ENCODE results near the gene FBXL13.
"Not testable (repeated sequence)": the region's sequence is repeated elsewhere in the genome, so short reads cannot be mapped to it uniquely, and the experiment has no call there.

The FBXL13 gene

GRCh38 chr7:103020876-103021275, 53.7 kb downstream of the FBXL13 start:
- DNase-seq: not testable (repeated sequence)

DNA sequence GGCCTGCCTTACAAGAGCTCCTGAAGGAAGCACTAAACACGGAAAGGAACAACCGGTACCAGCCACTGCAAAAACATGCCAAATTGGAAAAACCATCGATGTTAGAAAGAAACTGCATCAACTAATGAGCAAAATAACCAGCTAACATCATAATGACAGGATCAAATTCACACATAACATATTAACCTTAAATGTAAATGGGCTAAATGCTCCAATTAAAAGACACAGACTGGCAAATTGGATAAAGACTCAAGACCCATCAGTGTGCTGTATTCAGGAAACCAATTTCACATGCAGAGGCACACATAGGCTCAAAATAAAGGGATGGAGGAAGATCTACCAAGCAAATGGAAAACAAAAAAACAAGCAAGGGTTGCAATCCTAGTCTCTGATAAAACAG, 56.3 kb downstream of the FBXL13 start:
- DNase-seq: not testable (repeated sequence)

- DNase-seq: no peak
Measured at GRCh38 chr7:103011650-103012049, 62.9 kb downstream of the FBXL13 start.

DNA sequence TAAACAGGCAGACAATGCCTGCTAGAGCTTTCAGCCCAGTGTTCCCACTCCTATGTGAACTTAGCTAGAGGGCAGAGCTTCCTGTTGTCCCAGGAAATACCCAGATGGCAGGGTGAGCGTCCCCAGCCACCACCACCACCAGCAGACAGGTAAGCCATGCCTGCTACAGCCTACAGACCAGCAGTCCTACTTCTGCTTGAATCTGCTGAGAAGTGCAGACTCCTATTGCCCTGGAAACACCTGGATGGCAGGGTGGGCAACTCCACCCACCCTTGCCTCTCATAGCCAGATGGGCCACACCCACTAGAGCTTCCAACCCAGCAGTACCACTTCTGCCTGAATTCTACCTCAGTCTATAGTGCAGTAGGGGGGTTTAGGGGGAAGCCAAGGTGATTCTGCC, 64.4 kb downstream of the FBXL13 start:
- DNase-seq: no peak

DNA sequence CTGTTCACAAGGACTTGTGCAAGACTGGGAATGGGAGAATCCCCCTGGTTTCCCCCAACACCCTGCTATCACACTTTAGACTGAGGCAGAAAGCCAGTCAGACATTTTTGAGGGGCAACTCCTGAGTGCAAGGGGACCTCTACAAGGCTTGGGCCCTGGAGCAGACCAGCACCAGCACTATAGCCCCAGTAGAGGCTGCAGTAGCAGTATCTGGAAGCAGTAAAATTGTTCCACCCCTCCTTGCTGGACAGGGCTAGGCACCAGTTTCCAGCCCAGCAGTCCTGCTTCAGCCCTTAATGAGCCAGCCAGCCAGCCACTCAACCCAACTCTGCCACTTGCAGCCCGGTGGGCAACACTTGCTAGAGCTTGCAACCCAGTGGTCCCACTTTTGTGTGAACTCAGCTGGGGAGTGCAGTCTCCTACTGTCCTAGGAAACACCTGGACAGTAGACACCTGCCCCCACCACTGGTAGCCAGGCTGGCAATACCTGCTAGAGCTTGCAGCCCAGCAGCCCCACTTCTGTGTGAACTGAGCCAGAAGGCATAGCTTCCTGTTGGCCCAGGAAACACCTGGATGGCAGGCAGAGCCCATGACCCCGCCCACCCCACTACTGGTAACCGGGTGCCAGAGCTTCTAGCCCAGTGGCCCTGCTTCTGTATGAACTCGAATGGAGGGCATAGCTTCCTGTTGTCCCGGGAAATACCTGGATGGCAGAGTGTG, 65.0 kb downstream of the FBXL13 start:
- no peak for DNase-seq

GRCh38 chr7:103003004-103003403, 71.6 kb downstream of the FBXL13 start:
- no peak for DNase-seq

- no peak for DNase-seq
Measured at GRCh38 chr7:103001210-103001609, 73.4 kb downstream of the FBXL13 start.

DNA sequence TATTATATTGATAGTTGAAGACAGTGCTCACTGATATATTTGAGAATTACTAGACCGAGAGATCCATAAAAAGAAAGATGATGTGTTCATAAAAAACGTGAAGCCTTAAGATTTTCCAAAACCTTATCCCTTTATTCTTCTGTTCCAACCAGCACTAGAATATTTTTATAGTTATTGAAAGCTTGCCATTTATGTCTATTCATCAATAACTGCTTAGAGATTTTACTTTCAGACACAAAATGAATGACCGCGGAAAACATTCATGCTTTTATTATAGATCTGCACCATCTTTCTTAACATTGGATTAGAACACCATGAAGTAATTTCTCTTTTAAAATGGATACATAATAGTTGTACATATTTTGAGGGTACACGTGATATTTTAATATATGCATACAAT, 77.6 kb downstream of the FBXL13 start:
- no peak for DNase-seq

GRCh38 chr7:102995609-102996008, 79.0 kb downstream of the FBXL13 start:
- DNase-seq: not testable (repeated sequence)

- no peak for DNase-seq
Measured at GRCh38 chr7:102994567-102994966, 80.0 kb downstream of the FBXL13 start.

GRCh38 chr7:102993718-102994029, 80.9 kb downstream of the FBXL13 start:
- no peak for DNase-seq

DNA sequence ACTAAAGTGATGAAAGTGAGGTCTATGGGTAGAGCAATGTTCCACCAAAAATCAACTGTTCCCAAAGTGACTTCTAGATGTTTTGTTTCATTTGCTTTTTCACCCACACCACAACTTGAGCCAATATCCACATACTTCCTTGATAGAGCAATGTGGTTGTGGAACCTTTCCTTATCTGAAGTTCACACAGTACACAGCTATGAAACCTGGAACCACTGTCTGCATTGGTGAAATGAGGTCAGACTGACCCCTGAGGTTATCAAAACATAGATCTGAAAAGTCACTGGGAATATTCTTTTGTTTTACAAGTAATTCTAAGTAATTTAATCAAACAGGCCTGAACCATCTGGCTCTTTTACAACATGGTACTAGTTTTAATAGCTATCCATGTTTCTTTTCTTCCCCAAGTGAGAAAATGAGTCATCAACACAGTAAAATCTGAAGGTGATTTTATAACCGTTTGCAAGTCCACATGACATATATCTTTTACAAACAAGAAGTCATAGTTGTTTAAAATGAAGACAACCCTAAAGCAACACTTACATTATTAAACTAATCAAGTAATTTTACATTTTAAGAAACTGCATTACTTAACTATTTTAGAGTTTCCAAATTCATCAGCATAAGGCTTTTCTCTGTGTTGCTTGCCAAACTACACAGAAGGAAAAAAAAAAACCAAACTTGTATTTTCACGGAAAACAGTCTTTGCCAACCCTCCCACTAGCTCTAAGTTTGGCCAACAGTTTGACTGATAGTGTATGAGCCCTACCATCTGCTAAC, 81.5 kb downstream of the FBXL13 start:
- no peak for DNase-seq

- no peak for DNase-seq
Measured at GRCh38 chr7:102992509-102992937, 82.1 kb downstream of the FBXL13 start.

- DNase-seq: no peak
Measured at GRCh38 chr7:102991540-102992214, 82.9 kb downstream of the FBXL13 start.

DNA sequence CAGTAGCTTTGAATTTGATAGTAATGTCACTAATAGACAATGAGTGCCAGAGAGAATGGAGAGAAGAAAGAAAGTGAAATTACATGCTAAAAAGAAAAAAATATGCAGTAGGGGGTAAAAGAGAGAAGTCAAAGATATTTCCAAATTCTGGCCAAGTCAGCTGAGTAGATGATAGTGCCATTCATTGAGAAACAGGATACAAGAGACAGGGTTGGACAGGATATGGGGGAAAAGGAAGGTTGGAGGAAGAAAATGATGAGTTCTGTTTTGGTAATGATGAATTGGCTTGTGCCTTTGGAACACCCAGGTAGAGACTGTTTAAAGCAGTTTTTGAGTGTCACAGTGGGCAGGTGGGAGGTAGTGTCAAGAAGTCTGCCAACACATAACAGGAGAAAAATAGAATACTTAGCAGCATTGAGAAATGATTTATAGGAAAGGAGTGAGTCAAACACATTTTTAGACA, 83.5 kb downstream of the FBXL13 start:
- DNase-seq: no peak

- no peak for DNase-seq
Measured at GRCh38 chr7:102990642-102991041, 84.0 kb downstream of the FBXL13 start.

- DNase-seq: no peak
Measured at GRCh38 chr7:102988631-102989560, 85.7 kb downstream of the FBXL13 start.

- no peak for DNase-seq
Measured at GRCh38 chr7:102988088-102988487, 86.5 kb downstream of the FBXL13 start.

- DNase-seq: no peak
Measured at GRCh38 chr7:102985176-102985783, 89.3 kb downstream of the FBXL13 start.

- DNase-seq: no peak
Measured at GRCh38 chr7:102983602-102984001, 91.0 kb downstream of the FBXL13 start.

DNA sequence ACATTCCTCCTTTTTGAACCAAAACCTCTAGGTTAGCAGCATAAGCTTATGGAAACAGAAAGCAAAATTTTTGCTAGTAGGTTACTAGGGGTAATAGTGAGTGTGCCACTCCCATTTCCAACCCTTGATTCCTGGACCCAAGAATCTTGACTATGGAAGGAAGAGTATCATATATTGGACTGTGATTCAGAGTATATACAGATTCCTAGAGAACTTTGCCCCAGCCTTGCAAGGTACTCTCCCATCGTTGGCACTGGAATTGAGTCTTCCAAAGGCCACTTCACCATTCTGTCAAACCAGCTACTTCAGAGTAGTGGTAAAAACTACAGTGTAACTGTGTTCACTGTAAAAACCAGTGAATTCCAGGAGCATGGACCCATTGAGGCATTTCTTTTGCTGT, 92.4 kb downstream of the FBXL13 start:
- DNase-seq: no peak

DNA sequence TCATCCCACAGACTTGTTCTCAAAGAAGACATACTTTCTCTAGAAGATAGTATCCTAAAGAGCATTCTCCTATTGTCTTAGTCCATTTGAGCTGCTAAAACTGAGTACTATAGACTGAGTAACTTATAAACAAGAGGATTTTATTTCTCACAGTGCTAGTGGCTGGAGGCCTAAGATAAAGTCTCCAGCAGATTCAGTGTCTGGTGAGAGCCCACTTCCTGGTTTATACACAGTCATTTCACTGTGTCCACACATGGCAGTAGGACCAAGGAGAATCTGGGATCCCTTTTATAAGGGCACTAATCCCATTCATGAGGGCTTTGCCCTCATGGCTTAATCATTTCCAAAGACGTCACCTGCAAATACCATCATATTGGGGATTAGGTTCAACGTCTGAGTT, 93.1 kb downstream of the FBXL13 start:
- DNase-seq: no peak

All from SIG-M5 (cell line).